GM12878 (cell line): Measurements from ENCODE around the gene ZNF22. TPM values are rescaled to one million over a fixed set of nuclear protein-coding genes. Genes with fewer than 3 reads are reported as not detected.

Source experiments
- ATAC-seq: fragments of 200-7000 bp; cut with Tn5 transposase; 3 replicates; pipeline ENCODE4 v1.9.1; 2020; ENCODE audit warnings: mild to moderate bottlenecking, moderate library complexity
- BruUV-seq: library from RNA; stranded (reverse); fragments of 400-500 nt; replicated peaks from 2 replicates; lab custom pipeline; 2021; lab: Mats Ljungman, UMichigan
- CTCF ChIA-PET: fragments of 300-600 bp; sonication (Branson Sonifier 250); formaldehyde crosslinking; extraction: SDS; loops from one replicate; lab custom pipeline; 2021; ENCODE audit warnings: inconsistent platforms; lab: Yijun Ruan, JAX
- POLR2A ChIA-PET: fragments of 350-600 bp; formaldehyde crosslinking; extraction: SDS; loops from one replicate; lab custom pipeline; 2021; ENCODE audit warnings: inconsistent platforms; lab: Charles Lee
- RAD21 ChIA-PET: fragments of 300-600 bp; sonication (Branson Sonifier 250); formaldehyde crosslinking; loops from one replicate; lab custom pipeline; 2023; ENCODE audit warnings: antibody characterized with exemption; ENCODE audit not compliant: unreplicated experiment; lab: Charles Lee
- SMC1A ChIA-PET: fragments of 300-600 bp; sonication (Branson Sonifier 250); formaldehyde crosslinking; loops from one replicate; lab custom pipeline; 2023; ENCODE audit not compliant: unreplicated experiment, uncharacterized antibody; lab: Charles Lee
- DNase-seq: peaks from one replicate; pipeline ENCODE4 v3.0.0-alpha.2; 2011; ENCODE audit warnings: low read depth, low spot score
- FAIRE-seq: peaks from 3 replicates; lab custom pipeline; 2011; peaks lifted over from hg19 to GRCh38; lab: Jason Lieb, UNC
- H2AFZ ChIP-seq: 2 replicates; pipeline ENCODE4 v1.6.0; 2011; ENCODE audit warnings: low read depth, low read length, control low read depth; ENCODE audit not compliant: control insufficient read depth
- H3K27ac ChIP-seq: 2 replicates; pipeline ENCODE4 v1.5.1; 2011; ENCODE audit warnings: control low read depth; ENCODE audit not compliant: control insufficient read depth, insufficient read depth
- H3K27me3 ChIP-seq, 2 experiments: replicated peaks in 1 of 2; 2 replicates each; pipeline versions ENCODE4 v1.6.0 to v1.6.1; 2011; ENCODE audit warnings: low read length in 1 of 2; ENCODE audit not compliant: control insufficient read depth in 2 of 2, insufficient read depth in 2 of 2
- H3K36me3 ChIP-seq, 2 experiments: 2 replicates each; pipeline ENCODE4 v1.5.1; 2011; ENCODE audit warnings: low read length in 1 of 2; ENCODE audit not compliant: control insufficient read depth in 2 of 2, insufficient read depth in 2 of 2
- H3K4me1 ChIP-seq: 2 replicates; pipeline ENCODE4 v1.6.1; 2011; ENCODE audit warnings: mild to moderate bottlenecking, low read length, moderate library complexity, mixed read lengths; ENCODE audit not compliant: control insufficient read depth, insufficient read depth
- H3K4me2 ChIP-seq: 2 replicates; pipeline ENCODE4 v1.6.0; 2011; ENCODE audit warnings: control low read depth; ENCODE audit not compliant: control insufficient read depth, insufficient read depth
- H3K4me3 ChIP-seq: fragments of 200-600 bp; sonication (generic); 2 replicates; pipeline ENCODE4 v1.5.1; 2016
- H3K79me2 ChIP-seq: 2 replicates; pipeline ENCODE4 v1.6.0; 2011; ENCODE audit warnings: low read length; ENCODE audit not compliant: control insufficient read depth, insufficient read depth
- H3K9ac ChIP-seq: 2 replicates; pipeline ENCODE4 v1.8.0; 2011; ENCODE audit warnings: low read length, control low read depth, mixed read lengths; ENCODE audit not compliant: control insufficient read depth, insufficient read depth
- H3K9me3 ChIP-seq: replicated peaks from 3 replicates; pipeline ENCODE4 v1.5.1; 2011; ENCODE audit warnings: mild to moderate bottlenecking, low read length; ENCODE audit not compliant: control insufficient read depth, insufficient read depth
- H4K20me1 ChIP-seq: 2 replicates; pipeline ENCODE4 v1.6.0; 2011; ENCODE audit not compliant: control insufficient read depth, insufficient read depth
- BHLHE40 ChIP-seq, 2 experiments: fragments of 450-650 bp in 1 of 2; IDR thresholded peaks; 2 replicates each; pipeline ENCODE4 v1.6.1; 2011 to 2017; ENCODE audit warnings: low read depth in 2 of 2, borderline replicate concordance in 1 of 2, improper control_type of control experiment in 1 of 2, low read length in 1 of 2, mild to moderate bottlenecking in 1 of 2
- POU2F2 ChIP-seq: IDR thresholded peaks from 3 replicates; pipeline ENCODE4 v1.6.1; 2011; ENCODE audit warnings: low read depth, mild to moderate bottlenecking, low read length, borderline replicate concordance
- ZNF592 ChIP-seq: fragments of 450-650 bp; IDR thresholded peaks from 2 replicates; pipeline ENCODE4 v1.6.1; 2017; ENCODE audit warnings: mild to moderate bottlenecking, moderate library complexity
- WGBS: methylation state at CpG from one replicate; pipeline ENCODE4 v1.1.6; 2016; ENCODE audit warnings: low lambda C conversion rate; ENCODE audit not compliant: insufficient replicate concordance, insufficient coverage; ENCODE audit errors: missing lambda C conversion rate; 5-methylcytosine and 5-hydroxymethylcytosine counted together
- in situ Hi-C: fragments of 300-500 bp; cut with MboI; formaldehyde crosslinking; loops from 9 replicates; pipeline ENCODE4 v1.14.3; 2018; ENCODE audit warnings: mixed read lengths
- intact Hi-C: fragments of 100-400 bp; cut with micrococcal nuclease; formaldehyde crosslinking; loops from one replicate; pipeline ENCODE4 v1.14.2; 2022; ENCODE audit not compliant: unreplicated experiment
- polyA plus RNA-seq, 11 experiments: library from polyadenylated mRNA; depleted of rRNA in 4 of 11; unstranded in 6 of 11; stranded (reverse) in 5 of 11; fragments of >200 nt; fragmentation: Nextera tagmentation in 4 of 11; fragmentation: Illumina TruSeq in 1 of 11; extraction: Ambion mirVana in 4 of 11; extraction: Trizol in 1 of 11; gene quantifications; 1 replicate in 1 of 11; 2 replicates in 10 of 11; pipeline versions ENCODE4 v1.2.1 to v1.2.3, GENCODE V29; 2011 to 2016; ENCODE audit warnings: inconsistent platforms in 2 of 11, missing spikeins in 2 of 11, low read depth in 1 of 11
- total RNA-seq, 4 experiments: library from RNA; depleted of rRNA in 3 of 4; stranded (reverse); fragments of >200 nt in 3 of 4; fragmentation: Illumina TruSeq in 1 of 4; extraction: Trizol in 1 of 4; gene quantifications; 2 replicates each; pipeline versions ENCODE4 v1.2.1 to v1.2.3, GENCODE V29; 2013 to 2021

Gene ZNF22
- total and polyA plus RNA-seq, 10 of the 15 experiments (the other 5 are each of a cell fraction or from before 2014, with no cell fraction given), result 31.1 to 74.4 (median 43.8) TPM

DNA sequence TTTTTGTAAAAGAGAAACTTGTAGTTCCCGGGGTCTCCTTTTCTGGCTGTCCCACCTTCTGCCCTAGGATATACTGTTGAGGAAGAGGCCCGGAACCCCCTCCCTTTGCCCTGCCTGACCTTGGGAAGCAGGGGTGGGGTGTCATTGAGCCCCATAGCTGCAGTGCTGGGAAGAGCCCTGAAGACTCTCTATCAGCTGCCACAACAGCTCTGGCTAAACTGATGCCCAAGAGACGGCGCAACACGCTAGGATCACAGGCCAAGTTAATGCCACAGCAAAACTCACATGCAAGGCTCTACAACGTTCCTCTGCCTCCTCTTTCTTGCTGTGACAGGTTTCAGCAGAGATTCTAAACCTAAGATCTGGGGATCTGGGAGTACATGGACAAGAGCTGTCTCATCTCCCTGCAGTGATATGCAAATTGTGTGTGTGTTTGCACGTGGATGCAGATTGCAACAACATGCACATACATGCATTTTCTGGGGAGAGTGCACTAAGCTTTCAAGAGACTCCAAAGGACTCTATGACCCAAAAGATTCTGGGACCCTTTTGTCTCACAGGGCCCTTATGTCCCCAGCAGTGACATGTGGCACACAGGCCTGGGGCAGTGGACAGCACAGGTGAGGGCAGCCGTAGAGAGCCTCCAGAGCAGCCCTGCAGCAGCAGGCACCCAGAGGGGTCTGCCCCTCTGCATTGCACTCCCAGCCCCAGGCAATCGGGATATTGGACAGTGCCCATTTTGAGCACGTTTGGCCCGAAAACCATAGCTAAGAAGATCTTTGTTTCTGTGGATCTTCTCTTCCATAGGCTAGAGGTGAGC, 38.6 kb upstream of the ZNF22 start:
- in situ Hi-C loops (loop anchor here (10.0 to 25.0 kb wide), 2 partner anchors 1557 to 1800 kb away; partner anchors contain the start of gene HNRNPF), intact Hi-C loops (loop anchor here (10.0 kb wide), 2 partner anchors 413 to 1817 kb away; partner anchors contain the start of gene ALOX5)
- peak overlapping the region; percentile 85 for H3K27ac ChIP-seq
- ChIA-PET RAD21 (interaction anchor here (0.9 to 9.2 kb wide), 7 partner anchors 10 to 38 kb away, joined by 3 to 124 read pairs (median 38); partner anchors contain the start of genes DEPP1 and ZNF22), CTCF (interaction anchor here (1.1 to 9.1 kb wide), 8 partner anchors 11 to 28 kb away, joined by 3 to 116 read pairs (median 4); partner anchors contain the start of gene DEPP1), POLR2A (interaction anchor here (1.8 to 14.0 kb wide), 4 partner anchors 9 to 17 kb away, joined by 7 to 174 read pairs (median 59); partner anchors contain the start of gene DEPP1), SMC1A (interaction anchor here (0.7 to 9.3 kb wide), 11 partner anchors 9 to 46 kb away, joined by 3 to 147 read pairs (median 8); partner anchors contain the start of gene DEPP1)
- FAIRE-seq (no peak), ATAC-seq (no peak), DNase-seq (no peak)
- TF ChIP-seq BHLHE40 (IDR thresholded peaks at IDR 0.05; ENCODE audit: borderline replicate concordance in 1 of 2, low read depth in 2 of 2, low read length in 1 of 2) (peak; percentile 66 to 76; a peak in 3 of 4 replicates), ZNF592 (no peak), POU2F2 (peak; percentile 54; the same call in 1 of the 3 replicates)
- H3K36me3 ChIP-seq, result no peaks in the 10 kb centered on the region
- H2AFZ ChIP-seq, result no peak overlapping the region
- H3K4me2 ChIP-seq, result peak overlapping the region; percentile 82
- WGBS, result 90% methylated on average over 11 of the region's 11 CpGs
- no peaks in the 10 kb centered on the region for H4K20me1 ChIP-seq
- peak overlapping the region; percentile 62; the same call in 1 of the 2 replicates for H3K9ac ChIP-seq
- peak overlapping the region; percentile 1; the same call in 1 of the 2 replicates for H3K4me3 ChIP-seq
- H3K9me3 ChIP-seq, result no peaks in the 10 kb centered on the region
- no TSS peak for BruUV-seq
- H3K79me2 ChIP-seq, result peaks cover 47% of the 10 kb centered on the region
- H3K27me3 ChIP-seq, result no peaks in the 10 kb centered on the region
- H3K4me1 ChIP-seq, result peaks cover 70% of the 10 kb centered on the region
